Psoas muscle (tissue), 8 donors: ENCODE results near the gene BHLHE23. TPM values are rescaled to one million over a fixed set of nuclear protein-coding genes. Genes with fewer than 3 reads are reported as not detected.

Experiments used
- ATAC-seq, 4 donors: fragments of 200-7000 bp; cut with Tn5 transposase; one replicate each; pipeline ENCODE4 v1.9.1; 2020; ENCODE audit warnings: moderate library complexity in 3 of 4, mild to moderate bottlenecking in 2 of 4
- DNase-seq, 2 donors: peaks; one replicate each; pipeline ENCODE4 v3.0.0-alpha.2; 2020
- H3K27ac ChIP-seq: fragments of 200-600 bp; one replicate; pipeline ENCODE4 v1.8.0; 2022
- H3K27me3 ChIP-seq, 3 donors: fragments of 200-600 bp in 1 of 3; one replicate each; pipeline versions ENCODE4 v1.6.1 to v1.8.0; 2013 to 2022; ENCODE audit warnings: low read length in 2 of 3, mild to moderate bottlenecking in 2 of 3, moderate library complexity in 1 of 3; ENCODE audit not compliant: insufficient read depth in 3 of 3
- H3K36me3 ChIP-seq, 2 donors: fragments of 200-600 bp in 1 of 2; one replicate each; pipeline versions ENCODE4 v1.6.1 to v1.8.0; 2013 to 2022; ENCODE audit warnings: low read depth in 1 of 2, mild to moderate bottlenecking in 1 of 2, moderate library complexity in 1 of 2; ENCODE audit not compliant: insufficient read depth in 1 of 2
- H3K4me1 ChIP-seq: fragments of 200-600 bp; one replicate; pipeline ENCODE4 v1.8.0; 2022
- H3K4me3 ChIP-seq: fragments of 200-600 bp; one replicate; pipeline ENCODE4 v1.8.0; 2022; ENCODE audit warnings: mild to moderate bottlenecking
- H3K9me3 ChIP-seq: fragments of 200-600 bp; one replicate; pipeline ENCODE4 v1.8.0; 2022
- WGBS, 3 donors: extraction: QIAGEN DNeasy Blood & Tissue Kit; methylation state at CpG; one replicate each; pipeline versions ENCODE4 v1.1.6 to v1.1.7; 2013; 5-methylcytosine and 5-hydroxymethylcytosine counted together
- intact Hi-C, 2 donors: fragments of 100-400 bp; cut with DNase I; formaldehyde crosslinking; loops; one replicate each; pipeline versions ENCODE4 v1.11.0 to v1.14.2; 2022
- polyA plus RNA-seq, 3 donors: library from polyadenylated mRNA; stranded (reverse); fragments of 200-250 nt; gene quantifications; one replicate each; pipeline ENCODE4 v1.2.3, GENCODE V29; 2013
- total RNA-seq, 4 donors: library from RNA; stranded (reverse); fragmentation: NEBNext Ultra II Directional in 2 of 4; extraction: Animal tissue kit (Norgen Biotek cat#: 25700) in 2 of 4; gene quantifications; one replicate each; pipeline versions ENCODE4 v1.2.1 to v1.2.4, GENCODE V29; 2021 to 2023
- TF ChIP-seq, protein P1 (sequence below): fragments of 200-600 bp; IDR thresholded peaks from one replicate; pipeline ENCODE4 v1.8.0; 2022; ENCODE audit warnings: antibody characterized with exemption
- donor health status: healthy with polysubstance abuse.
- donor health status: DM: no; HTN: no; CAD: no; lungs with moderate emphysema.
- donor health status: Bipolar disorder and iron deficiency.
- donor health status: healthy.
- donor health status: DM: yes; HTN: yes; CAD: no.
- donor health status: DM: no; HTN: no; CAD: no.
- donor health status: DM: no; HTN: no; CAD: no.
- donor health status: DM: yes; HTN: yes; CAD: no.

BHLHE23 gene
- total and polyA plus RNA-seq, 7 donors, result not detected

DNA sequence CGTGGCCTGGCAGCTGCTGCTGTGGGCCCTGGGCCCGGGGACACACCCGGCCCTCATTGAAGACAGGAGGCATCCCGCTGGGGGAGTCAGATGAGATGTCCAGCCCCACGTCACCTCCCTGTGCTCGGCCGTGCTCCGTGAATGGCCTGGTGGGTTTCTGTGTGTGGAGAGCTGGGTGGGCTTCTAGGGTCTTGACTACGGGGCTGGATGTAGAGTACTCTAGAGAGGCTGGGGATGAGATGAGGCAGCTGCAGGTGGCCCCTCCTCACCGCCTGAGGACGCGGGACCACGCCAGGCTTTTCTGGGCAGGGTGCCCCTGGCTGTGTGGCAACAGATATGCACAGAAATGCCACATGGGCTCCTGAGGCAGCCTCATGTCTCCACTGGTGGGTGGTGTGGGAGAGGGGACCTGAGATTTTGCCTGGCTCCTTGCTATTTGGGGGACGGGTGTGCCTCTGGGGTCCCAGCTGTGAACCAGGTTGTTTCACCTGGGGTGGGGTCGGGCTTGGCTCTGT lies 8.4 kb upstream of the BHLHE23 start:
- TF ChIP-seq, protein P1, sequence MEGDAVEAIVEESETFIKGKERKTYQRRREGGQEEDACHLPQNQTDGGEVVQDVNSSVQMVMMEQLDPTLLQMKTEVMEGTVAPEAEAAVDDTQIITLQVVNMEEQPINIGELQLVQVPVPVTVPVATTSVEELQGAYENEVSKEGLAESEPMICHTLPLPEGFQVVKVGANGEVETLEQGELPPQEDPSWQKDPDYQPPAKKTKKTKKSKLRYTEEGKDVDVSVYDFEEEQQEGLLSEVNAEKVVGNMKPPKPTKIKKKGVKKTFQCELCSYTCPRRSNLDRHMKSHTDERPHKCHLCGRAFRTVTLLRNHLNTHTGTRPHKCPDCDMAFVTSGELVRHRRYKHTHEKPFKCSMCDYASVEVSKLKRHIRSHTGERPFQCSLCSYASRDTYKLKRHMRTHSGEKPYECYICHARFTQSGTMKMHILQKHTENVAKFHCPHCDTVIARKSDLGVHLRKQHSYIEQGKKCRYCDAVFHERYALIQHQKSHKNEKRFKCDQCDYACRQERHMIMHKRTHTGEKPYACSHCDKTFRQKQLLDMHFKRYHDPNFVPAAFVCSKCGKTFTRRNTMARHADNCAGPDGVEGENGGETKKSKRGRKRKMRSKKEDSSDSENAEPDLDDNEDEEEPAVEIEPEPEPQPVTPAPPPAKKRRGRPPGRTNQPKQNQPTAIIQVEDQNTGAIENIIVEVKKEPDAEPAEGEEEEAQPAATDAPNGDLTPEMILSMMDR, result no peak
- Histone ChIP-seq H3K36me3 (no peaks in the 10 kb centered on the region), H3K4me3 (no peak overlapping the region), H3K27me3 (peaks cover 0 to 84% (median 34%) of the 10 kb centered on the region in 3 donors), H3K4me1 (no peaks in the 10 kb centered on the region), H3K27ac (no peak overlapping the region), H3K9me3 (peaks cover 6% of the 10 kb centered on the region)
- WGBS, 3 donors, result 11 to 19% (median 17%) methylated on average over 14 to 15 of the region's 15 CpGs
- intact Hi-C loops, result no loop called here
- DNase-seq, result peak in 1 of 2 donors; percentile 28
- ATAC-seq, result no peak

DNA sequence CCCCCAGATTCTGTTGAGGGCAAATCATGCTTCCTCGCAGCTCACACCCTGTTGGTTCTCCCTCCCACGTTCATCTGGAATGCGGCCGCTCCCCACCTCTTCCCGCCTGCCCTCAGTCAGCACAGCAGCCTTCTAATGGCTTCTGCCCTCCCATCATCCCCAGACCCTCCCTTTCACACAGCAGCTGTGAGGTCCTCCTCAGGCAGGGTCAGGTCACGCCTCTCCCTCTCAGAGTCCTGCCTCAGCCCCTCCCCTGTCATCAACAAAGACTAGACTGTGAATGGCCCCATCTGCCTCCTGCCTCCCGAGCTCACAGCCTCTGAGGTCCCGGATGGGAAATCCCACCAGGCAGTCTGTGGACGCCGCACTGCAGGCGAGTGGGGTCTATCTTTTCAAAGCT lies 7.9 kb upstream of the BHLHE23 start:
- TF ChIP-seq, protein P1, result no peak
- Histone ChIP-seq H3K27me3 (peaks cover 0 to 84% (median 35%) of the 10 kb centered on the region in 3 donors), H3K4me1 (no peaks in the 10 kb centered on the region), H3K9me3 (peaks cover 6% of the 10 kb centered on the region), H3K36me3 (no peaks in the 10 kb centered on the region), H3K27ac (no peak overlapping the region), H3K4me3 (no peak overlapping the region)
- intact Hi-C loops, result no loop called here
- WGBS, 3 donors, result 2 to 6% (median 4%) methylated on average over 10 to 11 of the region's 11 CpGs
- no peak for DNase-seq
- no peak for ATAC-seq

DNA sequence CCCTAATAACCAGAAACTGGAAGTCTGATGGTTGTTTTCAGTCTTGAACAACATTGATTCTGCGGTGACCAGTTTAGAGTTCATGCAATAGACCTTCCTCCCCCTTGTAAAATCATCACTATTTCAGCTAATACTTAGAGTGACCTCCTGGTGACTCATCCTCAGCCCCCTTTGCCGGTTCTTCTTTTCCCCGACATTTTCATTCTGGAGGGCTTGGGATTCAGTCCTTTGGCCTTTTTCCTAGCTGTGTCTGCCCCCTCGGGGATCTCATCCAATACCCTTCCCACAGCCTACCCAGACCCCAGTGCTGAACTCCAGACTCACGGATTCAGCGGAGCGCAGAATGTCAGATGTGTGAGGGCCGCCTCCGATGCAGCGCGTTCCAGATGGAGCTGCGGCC lies 7.5 kb upstream of the BHLHE23 start:
- H3K9me3 ChIP-seq, result peaks cover 6% of the 10 kb centered on the region
- WGBS, 3 donors, result 14 to 18% (median 18%) methylated on average over 12 of the region's 12 CpGs

DNA sequence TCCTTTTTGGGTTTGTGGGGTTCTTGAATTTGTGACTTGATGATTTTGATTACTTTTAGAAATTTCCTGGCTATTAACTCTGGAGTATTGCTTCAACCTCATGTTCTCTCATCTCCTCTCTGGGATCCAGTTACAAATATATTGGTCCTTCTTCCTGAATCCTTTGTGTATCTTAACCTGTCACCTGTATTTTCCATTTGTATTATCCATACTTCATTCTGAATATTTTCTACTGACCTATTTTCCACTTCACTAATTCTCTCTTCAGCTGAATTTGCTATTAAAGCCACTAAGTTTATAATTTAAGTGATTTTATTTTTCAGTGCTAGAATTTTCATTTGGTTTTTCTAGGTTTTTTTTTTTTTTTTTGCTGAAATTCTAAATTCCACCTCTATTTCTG lies 6.4 kb upstream of the BHLHE23 start:
- ATAC-seq (no peak), DNase-seq (no peak)
- TF ChIP-seq, protein P1, result no peak
- intact Hi-C loops, result no loop called here
- no peaks in the 10 kb centered on the region for H3K36me3 ChIP-seq
- H3K27ac ChIP-seq, result no peak overlapping the region
- H3K27me3 ChIP-seq, result peaks cover 0 to 94% (median 42%) of the 10 kb centered on the region in 3 donors
- H3K9me3 ChIP-seq, result peaks cover 6% of the 10 kb centered on the region
- H3K4me3 ChIP-seq, result no peak overlapping the region
- no peaks in the 10 kb centered on the region for H3K4me1 ChIP-seq

More for the DNA sequence above, 7.5 kb upstream of the BHLHE23 start:
- TF ChIP-seq, protein P1, result no peak
- Histone ChIP-seq H3K27ac (no peak overlapping the region), H3K36me3 (no peaks in the 10 kb centered on the region), H3K27me3 (peaks cover 0 to 84% (median 37%) of the 10 kb centered on the region in 3 donors), H3K4me1 (no peaks in the 10 kb centered on the region), H3K4me3 (no peak overlapping the region)
- ATAC-seq (no peak), DNase-seq (no peak)
- intact Hi-C loops, result no loop called here

DNA sequence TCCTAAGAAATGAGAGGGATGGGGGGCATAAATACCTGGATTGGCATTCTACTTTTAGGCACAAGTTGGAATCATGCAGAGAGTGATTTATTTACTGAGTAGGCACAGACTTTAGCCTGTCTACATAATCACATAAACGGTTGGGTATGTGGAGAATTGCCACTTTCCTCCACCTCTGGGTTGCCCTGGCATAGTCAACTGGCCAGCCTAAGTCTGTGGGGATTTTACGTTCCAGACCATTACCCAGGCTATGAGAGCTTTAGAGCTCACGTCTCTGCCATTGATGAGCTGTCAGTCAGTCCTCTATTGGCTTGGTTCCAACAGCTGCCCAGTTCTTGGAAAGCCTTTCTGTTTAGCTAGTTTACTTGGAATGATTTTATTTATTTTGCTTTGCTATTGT lies 5.0 kb upstream of the BHLHE23 start:
- intact Hi-C loops, result no loop called here
- Histone ChIP-seq H3K27ac (no peak overlapping the region), H3K27me3 (peaks cover 0 to 97% (median 49%) of the 10 kb centered on the region in 3 donors), H3K4me1 (no peaks in the 10 kb centered on the region), H3K4me3 (no peak overlapping the region), H3K36me3 (no peaks in the 10 kb centered on the region), H3K9me3 (peaks cover 6% of the 10 kb centered on the region)
- TF ChIP-seq, protein P1, result no peak
- WGBS, 3 donors, result 13 to 18% (median 14%) methylated on average over 3 of the region's 3 CpGs
- no peak for DNase-seq
- ATAC-seq, result no peak
